ENCODE data around the gene RAD51B. TPM values are rescaled to one million over a fixed set of nuclear protein-coding genes. Genes with fewer than 3 reads are reported as not detected.

Gene RAD51B
- total RNA-seq, 2 donors from 2014 or later = 22.8 to 33.8 TPM

DNA sequence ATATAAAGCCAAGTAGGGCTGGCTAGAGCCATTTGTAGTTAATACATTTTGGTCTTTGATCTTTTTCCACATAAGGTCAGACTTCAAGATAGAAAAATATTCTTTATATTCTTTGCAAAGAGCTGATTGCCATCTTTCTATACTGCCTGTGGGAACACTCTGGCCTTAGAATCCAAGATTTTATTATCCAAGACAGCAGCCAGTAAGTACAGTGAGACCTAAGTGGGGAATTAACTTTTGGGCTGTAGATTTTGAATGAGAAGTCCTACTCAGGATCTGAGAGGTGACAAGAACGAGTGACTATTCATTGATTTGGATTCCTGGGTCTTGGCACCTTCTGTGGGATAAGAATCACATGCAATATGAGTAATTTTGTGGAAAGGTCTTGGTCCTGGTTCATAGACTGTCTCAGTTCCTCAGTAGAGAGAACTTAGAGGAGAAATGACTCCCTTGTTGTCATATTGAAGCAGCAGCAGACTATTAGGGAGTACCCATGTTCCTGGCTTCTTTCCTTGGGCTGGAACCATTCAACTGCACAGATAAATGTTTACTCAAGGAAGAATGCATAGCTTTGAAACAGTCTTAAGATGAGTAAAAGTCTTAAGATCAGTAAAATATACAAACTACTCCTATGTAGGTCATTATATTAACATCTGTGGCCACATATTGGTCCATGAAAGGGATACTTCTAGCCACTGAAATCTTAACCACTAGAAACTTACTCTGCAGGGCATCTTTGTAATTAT, 353.8 kb downstream of the RAD51B start:
- no peaks in the 10 kb centered on the region for H3K36me3 Mint-ChIP-seq (ENCODE audit: low read depth)
- no peak overlapping the region for H3K27ac Mint-ChIP-seq
- no peak for DNase-seq
- TF ChIP-seq CTCF (conservative IDR thresholded peaks at IDR 0.05) = no peak
- H3K9me3 Mint-ChIP-seq = peaks cover 2% of the 10 kb centered on the region
- peak overlapping the region; percentile 25 for H3K4me3 ChIP-seq (ENCODE audit: low read length)
- no peaks in the 10 kb centered on the region for H3K27me3 Mint-ChIP-seq (ENCODE audit: insufficient read depth)
- no peak overlapping the region for H3K9ac ChIP-seq (ENCODE audit: extremely low read depth, low read length, poor library complexity, severe bottlenecking)
- peaks cover 21% of the 10 kb centered on the region for H3K4me1 Mint-ChIP-seq
- H3K4me3 Mint-ChIP-seq = no peak overlapping the region
- H3K36me3 ChIP-seq (ENCODE audit: control insufficient read depth, insufficient read depth, low read length) = no peaks in the 10 kb centered on the region
- WGBS, 2 experiments (ENCODE audit: insufficient coverage in 1 of 2, insufficient read length in 1 of 2) = 87 to 90% methylated on average over 1 of the region's 1 CpG
- H3K9me3 ChIP-seq (ENCODE audit: control insufficient read depth, low read length) = no peaks in the 10 kb centered on the region
- H3K27ac ChIP-seq (ENCODE audit: low read depth, low read length) = no peak overlapping the region
- H3K4me1 ChIP-seq (ENCODE audit: control insufficient read depth, insufficient read depth, low read length) = peaks cover 11% of the 10 kb centered on the region
- H3K27me3 ChIP-seq (ENCODE audit: control insufficient read depth, insufficient read depth, low read length, poor library complexity, severe bottlenecking) = no peaks in the 10 kb centered on the region

- no peak for DNase-seq
- H3K9me3 Mint-ChIP-seq = peaks cover 2% of the 10 kb centered on the region
- H3K9ac ChIP-seq (ENCODE audit: extremely low read depth, low read length, poor library complexity, severe bottlenecking) = no peak overlapping the region
- H3K36me3 ChIP-seq (ENCODE audit: control insufficient read depth, insufficient read depth, low read length) = no peaks in the 10 kb centered on the region
- H3K27me3 Mint-ChIP-seq (ENCODE audit: insufficient read depth) = no peaks in the 10 kb centered on the region
- H3K4me1 Mint-ChIP-seq = peaks cover 28% of the 10 kb centered on the region
- H3K4me1 ChIP-seq (ENCODE audit: control insufficient read depth, insufficient read depth, low read length) = peaks cover 13% of the 10 kb centered on the region
- no peak overlapping the region for H3K27ac Mint-ChIP-seq
- no peak for TF ChIP-seq CTCF (conservative IDR thresholded peaks at IDR 0.05)
- H3K36me3 Mint-ChIP-seq (ENCODE audit: low read depth) = no peaks in the 10 kb centered on the region
- H3K4me3 ChIP-seq (ENCODE audit: low read length) = no peak overlapping the region
- H3K9me3 ChIP-seq (ENCODE audit: control insufficient read depth, low read length) = no peaks in the 10 kb centered on the region
- no peak overlapping the region for H3K27ac ChIP-seq (ENCODE audit: low read depth, low read length)
- no peaks in the 10 kb centered on the region for H3K27me3 ChIP-seq (ENCODE audit: control insufficient read depth, insufficient read depth, low read length, poor library complexity, severe bottlenecking)
- WGBS, 2 experiments (ENCODE audit: insufficient coverage in 1 of 2, insufficient read length in 1 of 2) = 88% methylated on average over 2 of the region's 2 CpGs; no CpG with 5 or more reads in 1 of the 2 experiments
- H3K4me3 Mint-ChIP-seq = no peak overlapping the region
Observed at GRCh38 chr14:68174446-68174845, 354.9 kb downstream of the RAD51B start.

DNA sequence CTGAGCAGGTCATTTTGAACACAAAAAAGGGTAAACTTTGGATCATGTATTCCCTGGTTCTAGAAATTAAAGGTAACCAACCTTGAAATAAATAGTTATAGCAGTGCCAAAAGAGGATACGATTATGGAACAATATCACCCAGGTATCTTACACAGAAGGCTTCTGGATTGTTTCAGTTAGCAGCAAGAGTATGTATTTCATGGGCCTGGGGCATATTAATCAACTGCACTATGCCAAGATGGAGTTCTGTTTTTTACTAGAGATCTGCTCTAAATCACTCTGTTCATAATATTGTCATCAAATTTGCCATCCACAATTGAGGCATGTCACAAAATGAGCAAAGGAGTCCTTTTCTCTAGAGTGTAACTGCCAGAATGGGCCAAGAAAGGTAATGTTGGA, 357.1 kb downstream of the RAD51B start:
- Mint-ChIP-seq H3K36me3 (ENCODE audit: low read depth) (no peaks in the 10 kb centered on the region), H3K4me3 (no peak overlapping the region), H3K27ac (no peak overlapping the region), H3K27me3 (ENCODE audit: insufficient read depth) (no peaks in the 10 kb centered on the region), H3K4me1 (peaks cover 41% of the 10 kb centered on the region), H3K9me3 (peaks cover 2% of the 10 kb centered on the region)
- Histone ChIP-seq H3K4me1 (ENCODE audit: control insufficient read depth, insufficient read depth, low read length) (peaks cover 23% of the 10 kb centered on the region), H3K9ac (ENCODE audit: extremely low read depth, low read length, poor library complexity, severe bottlenecking) (no peak overlapping the region), H3K9me3 (ENCODE audit: control insufficient read depth, low read length) (no peaks in the 10 kb centered on the region), H3K36me3 (ENCODE audit: control insufficient read depth, insufficient read depth, low read length) (no peaks in the 10 kb centered on the region), H3K27ac (ENCODE audit: low read depth, low read length) (no peak overlapping the region), H3K4me3 (ENCODE audit: low read length) (no peak overlapping the region), H3K27me3 (ENCODE audit: control insufficient read depth, insufficient read depth, low read length, poor library complexity, severe bottlenecking) (no peaks in the 10 kb centered on the region)
- no peak for DNase-seq
- 100% methylated on average over 1 of the region's 1 CpG for WGBS, 2 experiments (ENCODE audit: insufficient coverage in 1 of 2, insufficient read length in 1 of 2)
- TF ChIP-seq CTCF (conservative IDR thresholded peaks at IDR 0.05) = no peak

Measured in endodermal cell (in vitro differentiated cells).